HepG2 (cell line): Measurements from ENCODE around the gene URB1. TPM values are rescaled to one million over a fixed set of nuclear protein-coding genes. Genes with fewer than 3 reads are reported as not detected.
A peak's percentile ranks its signal among the peaks of the same experiment; 100 is the strongest.

Experiments
- AHR ChIP-seq: IDR thresholded peaks from 2 replicates; pipeline ENCODE4 v1.6.1; 2018; ENCODE audit warnings: missing genetic modification reagents, missing compliant biosample characterization
- CBX1 ChIP-seq: IDR thresholded peaks from one replicate; pipeline ENCODE4 v1.6.1; 2016; ENCODE audit warnings: antibody characterized with exemption, low read depth
- EHMT2 ChIP-seq: fragments of 200-600 bp; sonication (generic); IDR thresholded peaks from 2 replicates; pipeline ENCODE4 v1.7.0; 2017; ENCODE audit warnings: antibody characterized with exemption, low read depth, low read length, borderline replicate concordance
- GLI4 ChIP-seq: sonication (generic); formaldehyde crosslinking; IDR thresholded peaks from 2 replicates; pipeline ENCODE4 v1.5.1; 2020; ENCODE audit warnings: missing genetic modification reagents, mild to moderate bottlenecking, moderate library complexity, borderline replicate concordance
- KAT8 ChIP-seq: IDR thresholded peaks from 2 replicates; pipeline ENCODE4 v1.6.1; 2016; ENCODE audit warnings: missing genetic modification reagents, missing compliant biosample characterization
- KDM2A ChIP-seq: sonication (generic); formaldehyde crosslinking; IDR thresholded peaks from 2 replicates; pipeline ENCODE4 v1.4.0; 2020; ENCODE audit warnings: low read depth, missing genetic modification reagents, borderline replicate concordance
- MED1 ChIP-seq: sonication (generic); formaldehyde crosslinking; IDR thresholded peaks from 2 replicates; pipeline ENCODE4 v1.4.0; 2020; ENCODE audit warnings: missing genetic modification reagents
- MXD1 ChIP-seq: sonication (generic); formaldehyde crosslinking; IDR thresholded peaks from 2 replicates; pipeline ENCODE4 v1.4.0; 2020; ENCODE audit warnings: mild to moderate bottlenecking, missing genetic modification reagents
- PBX2 ChIP-seq: IDR thresholded peaks from 2 replicates; pipeline ENCODE4 v1.6.1; 2016; ENCODE audit warnings: control low read depth
- PLSCR1 ChIP-seq: sonication (generic); formaldehyde crosslinking; IDR thresholded peaks from 2 replicates; pipeline ENCODE4 v1.5.0; 2020; ENCODE audit warnings: missing genetic modification reagents, mild to moderate bottlenecking, borderline replicate concordance
- SIN3A ChIP-seq: IDR thresholded peaks from 2 replicates; pipeline ENCODE4 v1.6.1; 2011; ENCODE audit warnings: low read depth, mild to moderate bottlenecking, control low read depth, low read length, borderline replicate concordance
- SP4 ChIP-seq: sonication (generic); formaldehyde crosslinking; IDR thresholded peaks from 2 replicates; pipeline ENCODE4 v1.8.1; 2023; ENCODE audit warnings: mild to moderate bottlenecking, missing genetic modification reagents
- WIZ ChIP-seq: sonication (generic); formaldehyde crosslinking; IDR thresholded peaks from 2 replicates; pipeline ENCODE4 v1.5.1; 2020; ENCODE audit warnings: mild to moderate bottlenecking, missing genetic modification reagents
- ZNF138 ChIP-seq: sonication (generic); formaldehyde crosslinking; IDR thresholded peaks from 2 replicates; pipeline ENCODE4 v1.5.0; 2020; ENCODE audit warnings: mild to moderate bottlenecking, low read depth, missing genetic modification reagents
- ZNF232 ChIP-seq: sonication (generic); formaldehyde crosslinking; IDR thresholded peaks from 2 replicates; pipeline ENCODE4 v1.4.0; 2020; ENCODE audit warnings: missing genetic modification reagents, borderline replicate concordance
- ZNF280B ChIP-seq: sonication (generic); formaldehyde crosslinking; IDR thresholded peaks from 2 replicates; pipeline ENCODE4 v1.5.0; 2020; ENCODE audit warnings: missing genetic modification reagents, mild to moderate bottlenecking, borderline replicate concordance
- ZNF280D ChIP-seq: sonication (generic); formaldehyde crosslinking; IDR thresholded peaks from 2 replicates; pipeline ENCODE4 v1.5.1; 2020; ENCODE audit warnings: mild to moderate bottlenecking, missing genetic modification reagents
- ZNF503 ChIP-seq: sonication (generic); formaldehyde crosslinking; IDR thresholded peaks from 2 replicates; pipeline ENCODE4 v1.4.0; 2020; ENCODE audit warnings: missing genetic modification reagents
- ZNF772 ChIP-seq: sonication (generic); formaldehyde crosslinking; IDR thresholded peaks from 2 replicates; pipeline ENCODE4 v1.5.0; 2020; ENCODE audit warnings: mild to moderate bottlenecking, missing genetic modification reagents
- polyA plus RNA-seq, 8 experiments: library from polyadenylated mRNA; depleted of rRNA in 3 of 8; stranded (reverse) in 7 of 8; unstranded in 1 of 8; fragments of >200 nt; fragmentation: Illumina TruSeq in 4 of 8; extraction: Trizol in 4 of 8; gene quantifications; 2 replicates each; pipeline versions ENCODE4 v1.2.1 to v1.2.3, GENCODE V29; 2011 to 2016; ENCODE audit warnings: low read depth in 4 of 8, missing spikeins in 1 of 8, mixed read lengths in 1 of 8; ENCODE audit not compliant: insufficient read depth in 1 of 8
- total RNA-seq, 5 experiments: library from RNA; depleted of rRNA; stranded (reverse); fragments of >200 nt; fragmentation: Illumina TruSeq; extraction: Trizol; gene quantifications; 2 replicates each; pipeline ENCODE4 v1.2.3, GENCODE V29; 2016; ENCODE audit warnings: low read depth in 1 of 5

Gene URB1
- total and polyA plus RNA-seq, 2 of the 13 experiments (the other 11 are each of a cell fraction or from before 2014, with no cell fraction given): 4.5 to 16.7 TPM

GRCh38 chr21:32392880-32393676 lies at the start of gene URB1 (continued):
- TF ChIP-seq MXD1 (CRISPR knock-in tag) (peak; percentile 100; the same call in 1 of the 2 replicates), PBX2 (CRISPR knock-in tag) (peak; percentile 68; the same call in 1 of the 2 replicates), CBX1 (peak; percentile 10), ZNF232 (CRISPR knock-in tag) (peak; percentile 46; the same call in 1 of the 2 replicates), SP4 (CRISPR knock-in tag) (peak; percentile 89), EHMT2 (no peak), ZNF138 (CRISPR knock-in tag) (no peak), WIZ (CRISPR knock-in tag) (0 out of 2 replicates have a peak, but pooled peaks have one; percentile 42), AHR (CRISPR knock-in tag) (no peak; the same call in 1 of the 2 replicates), PLSCR1 (CRISPR knock-in tag) (no peak), MED1 (peak; percentile 61; the same call in 1 of the 2 replicates), SIN3A (peak; percentile 97), KDM2A (CRISPR knock-in tag) (peak; percentile 80), GLI4 (CRISPR knock-in tag) (peak; percentile 13; the same call in 1 of the 2 replicates), ZNF772 (no peak), ZNF503 (CRISPR knock-in tag) (no peak), KAT8 (CRISPR knock-in tag) (peak; percentile 87), ZNF280D (CRISPR knock-in tag) (0 out of 2 replicates have a peak, but pooled peaks have one; percentile 48), ZNF280B (CRISPR knock-in tag) (peak; percentile 45; the same call in 1 of the 2 replicates)
